GM12892 (cell line): Measurements from ENCODE around the gene MED13L.

Experiments used
- POLR2A ChIP-seq: IDR thresholded peaks from 2 replicates; pipeline ENCODE4 v1.6.1; 2011; ENCODE audit warnings: low read depth, low read length, control low read depth
- TAF1 ChIP-seq: IDR thresholded peaks from 2 replicates; pipeline ENCODE4 v1.6.1; 2011; ENCODE audit warnings: low read depth, mild to moderate bottlenecking, control low read depth, low read length, borderline replicate concordance

DNA sequence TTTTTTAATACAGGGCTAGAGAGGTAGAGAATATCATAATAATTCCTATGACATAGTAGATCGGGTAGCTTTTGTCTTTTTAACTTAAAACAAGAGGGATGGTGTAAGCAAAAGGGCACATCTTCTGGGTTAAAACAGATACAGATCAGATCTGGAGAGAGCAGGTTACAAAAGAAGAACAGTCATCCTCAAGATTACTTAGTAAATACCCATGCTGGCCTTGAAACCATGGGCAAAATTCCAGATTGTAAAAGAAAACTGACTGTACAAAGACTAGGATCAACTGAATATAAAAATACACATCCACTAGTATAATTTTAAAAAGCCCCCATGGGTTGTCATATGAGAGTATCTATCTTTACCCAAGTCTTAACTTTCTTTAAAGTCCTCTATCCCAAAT is 76.7 kb downstream of the MED13L start:
- TF ChIP-seq POLR2A (no peak), TAF1 (no peak)
